MM.1S (cell line): ENCODE results near the gene HIVEP1.

Source experiments
- CTCF ChIP-seq: fragments of 300-600 bp; sonication (generic); IDR thresholded peaks from 2 replicates; pipeline ENCODE4 v1.5.1; 2016; ENCODE audit warnings: antibody characterized with exemption, low read length, mixed read lengths
- EZH2 ChIP-seq: fragments of 300-600 bp; sonication (generic); optimal IDR thresholded peaks from 2 replicates; pipeline ENCODE3; 2017; ENCODE audit warnings: low read depth, mild to moderate bottlenecking, antibody characterized with exemption, low read length, mixed read lengths
- EZH2phosphoT487 ChIP-seq: fragments of 300-600 bp; sonication (generic); IDR thresholded peaks from 2 replicates; pipeline ENCODE4 v1.6.1; 2018; ENCODE audit warnings: antibody characterized with exemption, low read length

- TF ChIP-seq EZH2phosphoT487, result no peak
- no peak for TF ChIP-seq CTCF
- TF ChIP-seq EZH2, result no peak
These were observed 137.9 kb downstream of the HIVEP1 start for GRCh38 chr6:12149944-12150510.
